ENCODE measurements around the gene RWDD4. TPM values are rescaled to one million over a fixed set of nuclear protein-coding genes. Genes with fewer than 3 reads are reported as not detected.

Gene RWDD4
- total RNA-seq, 1 experiment from 2014 or later: 15.3 TPM

DNA sequence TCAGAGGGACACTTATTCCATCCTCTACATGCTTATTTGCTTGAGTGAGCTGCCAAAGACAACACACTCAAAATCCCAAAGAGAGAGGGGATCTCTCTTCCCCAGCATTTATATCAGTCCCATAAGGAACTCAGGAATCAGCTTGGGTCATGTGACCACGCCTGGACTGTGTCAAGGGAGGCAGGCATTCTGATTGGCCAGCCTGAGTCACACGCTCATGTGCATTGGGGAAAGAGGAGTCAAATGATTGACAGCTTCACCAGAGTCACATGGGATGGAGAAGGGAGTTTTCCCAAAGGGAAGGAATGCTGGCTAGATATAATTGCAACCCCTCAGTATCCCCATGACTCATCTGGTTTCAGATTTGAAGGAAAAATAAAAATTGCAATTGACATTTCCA, 49.0 kb downstream of the RWDD4 start:
- Mint-ChIP-seq H3K36me3 (ENCODE audit: insufficient read depth, unreplicated experiment) (no peaks in the 10 kb centered on the region), H3K4me3 (ENCODE audit: unreplicated experiment) (no peak overlapping the region), H3K9me3 (ENCODE audit: unreplicated experiment) (no peaks in the 10 kb centered on the region), H3K27me3 (ENCODE audit: insufficient read depth, unreplicated experiment) (no peaks in the 10 kb centered on the region), H3K4me1 (ENCODE audit: low read depth, unreplicated experiment) (peaks cover 9% of the 10 kb centered on the region), H3K27ac (ENCODE audit: unreplicated experiment) (no peak overlapping the region)
- CTCF ChIA-PET: interaction anchor here (1.2 kb wide), 1 partner anchor 9 kb away, joined by 3 read pairs; no protein-coding TSS in a partner anchor
- no peaks in the 10 kb centered on the region for H3K27me3 ChIP-seq (replicated peaks; ENCODE audit: control insufficient read depth, insufficient read depth, low read length)
- intact Hi-C loops (cut with micrococcal nuclease; ENCODE audit: unreplicated experiment): no loop called here
- no TSS peak for BruUV-seq (replicated peaks)
- no peak overlapping the region for H3K4me3 ChIP-seq (ENCODE audit: low read depth, low read length)
- no peaks in the 10 kb centered on the region for H3K9me3 ChIP-seq
- no peaks in the 10 kb centered on the region; the same call in 1 of the 2 replicates for H3K4me1 ChIP-seq
- peak in 1 of 2 experiments; percentile 57 for DNase-seq
- TF ChIP-seq, protein P1, sequence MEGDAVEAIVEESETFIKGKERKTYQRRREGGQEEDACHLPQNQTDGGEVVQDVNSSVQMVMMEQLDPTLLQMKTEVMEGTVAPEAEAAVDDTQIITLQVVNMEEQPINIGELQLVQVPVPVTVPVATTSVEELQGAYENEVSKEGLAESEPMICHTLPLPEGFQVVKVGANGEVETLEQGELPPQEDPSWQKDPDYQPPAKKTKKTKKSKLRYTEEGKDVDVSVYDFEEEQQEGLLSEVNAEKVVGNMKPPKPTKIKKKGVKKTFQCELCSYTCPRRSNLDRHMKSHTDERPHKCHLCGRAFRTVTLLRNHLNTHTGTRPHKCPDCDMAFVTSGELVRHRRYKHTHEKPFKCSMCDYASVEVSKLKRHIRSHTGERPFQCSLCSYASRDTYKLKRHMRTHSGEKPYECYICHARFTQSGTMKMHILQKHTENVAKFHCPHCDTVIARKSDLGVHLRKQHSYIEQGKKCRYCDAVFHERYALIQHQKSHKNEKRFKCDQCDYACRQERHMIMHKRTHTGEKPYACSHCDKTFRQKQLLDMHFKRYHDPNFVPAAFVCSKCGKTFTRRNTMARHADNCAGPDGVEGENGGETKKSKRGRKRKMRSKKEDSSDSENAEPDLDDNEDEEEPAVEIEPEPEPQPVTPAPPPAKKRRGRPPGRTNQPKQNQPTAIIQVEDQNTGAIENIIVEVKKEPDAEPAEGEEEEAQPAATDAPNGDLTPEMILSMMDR (IDR thresholded peaks at IDR 0.05; ENCODE audit: insufficient read depth in 1 of 2, low read depth in 1 of 2, low read length in 1 of 2, severe bottlenecking in 1 of 2, unreplicated experiment in 1 of 2): no peak
- POLR2A ChIA-PET: no interaction called here
- no peaks in the 10 kb centered on the region for H3K36me3 ChIP-seq (ENCODE audit: control insufficient read depth, insufficient read depth, low read length)

DNA sequence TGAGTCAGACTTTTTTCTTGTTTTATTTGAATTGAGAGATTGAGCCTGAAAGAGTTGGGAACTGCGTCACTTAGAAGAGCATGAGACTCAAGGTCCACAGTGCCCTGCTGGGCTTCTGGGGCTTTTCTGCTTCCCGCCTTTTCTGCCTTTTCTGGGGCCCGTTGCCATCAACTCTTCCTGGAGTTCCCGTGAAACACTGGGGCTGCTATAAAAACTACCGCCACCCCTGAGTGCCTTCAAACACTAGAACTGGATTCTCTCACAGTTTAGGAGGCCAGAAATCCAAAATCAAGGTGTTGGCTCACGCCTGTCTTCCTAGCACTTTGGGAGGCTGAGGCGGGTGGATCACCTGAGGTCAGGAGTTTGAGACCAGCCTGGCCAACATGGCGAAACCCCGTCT, 49.8 kb downstream of the RWDD4 start:
- peaks cover 9% of the 10 kb centered on the region for H3K4me1 Mint-ChIP-seq (ENCODE audit: low read depth, unreplicated experiment)
- ChIA-PET POLR2A (no interaction called here), CTCF (no interaction called here)
- no peaks in the 10 kb centered on the region for H3K27me3 Mint-ChIP-seq (ENCODE audit: insufficient read depth, unreplicated experiment)
- H3K4me3 Mint-ChIP-seq (ENCODE audit: unreplicated experiment): no peak overlapping the region
- intact Hi-C loops (cut with micrococcal nuclease; ENCODE audit: unreplicated experiment): no loop called here
- Histone ChIP-seq H3K36me3 (ENCODE audit: control insufficient read depth, insufficient read depth, low read length) (no peaks in the 10 kb centered on the region), H3K4me3 (ENCODE audit: low read depth, low read length) (no peak overlapping the region), H3K4me1 (no peaks in the 10 kb centered on the region; the same call in 1 of the 2 replicates), H3K27me3 (replicated peaks; ENCODE audit: control insufficient read depth, insufficient read depth, low read length) (no peaks in the 10 kb centered on the region), H3K9me3 (no peaks in the 10 kb centered on the region)
- no TSS peak for BruUV-seq (replicated peaks)
- no peak for DNase-seq
- TF ChIP-seq, protein P1 (IDR thresholded peaks at IDR 0.05; ENCODE audit: insufficient read depth in 1 of 2, low read depth in 1 of 2, low read length in 1 of 2, severe bottlenecking in 1 of 2, unreplicated experiment in 1 of 2): no peak
- no peaks in the 10 kb centered on the region for H3K9me3 Mint-ChIP-seq (ENCODE audit: unreplicated experiment)
- H3K27ac Mint-ChIP-seq (ENCODE audit: unreplicated experiment): no peak overlapping the region
- H3K36me3 Mint-ChIP-seq (ENCODE audit: insufficient read depth, unreplicated experiment): no peaks in the 10 kb centered on the region

DNA sequence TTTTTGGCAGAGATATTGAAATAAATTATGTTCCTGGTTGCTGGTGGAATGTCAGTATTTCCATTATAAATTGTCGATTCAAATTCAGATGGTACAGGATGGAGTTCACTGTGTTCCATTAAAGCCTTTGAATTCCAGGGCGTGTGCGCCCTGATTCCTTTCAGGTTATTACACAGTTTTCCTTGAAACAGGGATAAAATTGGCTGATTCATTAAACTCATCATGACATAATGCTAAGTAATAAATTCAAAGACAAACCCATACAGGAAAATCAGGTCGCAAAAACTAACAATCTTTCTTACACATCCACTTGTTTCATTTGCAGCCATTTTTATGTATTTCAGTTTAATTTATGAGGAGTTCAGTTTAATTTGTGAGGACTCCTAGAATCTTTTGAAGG, 51.1 kb downstream of the RWDD4 start:
- Histone ChIP-seq H3K27me3 (replicated peaks; ENCODE audit: control insufficient read depth, insufficient read depth, low read length) (no peaks in the 10 kb centered on the region), H3K36me3 (ENCODE audit: control insufficient read depth, insufficient read depth, low read length) (no peaks in the 10 kb centered on the region), H3K4me3 (ENCODE audit: low read depth, low read length) (no peak overlapping the region), H3K9me3 (no peaks in the 10 kb centered on the region), H3K4me1 (no peaks in the 10 kb centered on the region; the same call in 1 of the 2 replicates)
- ChIA-PET POLR2A (no interaction called here), CTCF (no interaction called here)
- no TSS peak for BruUV-seq (replicated peaks)
- Mint-ChIP-seq H3K27ac (ENCODE audit: unreplicated experiment) (no peak overlapping the region), H3K4me1 (ENCODE audit: low read depth, unreplicated experiment) (peaks cover 9% of the 10 kb centered on the region), H3K27me3 (ENCODE audit: insufficient read depth, unreplicated experiment) (no peaks in the 10 kb centered on the region), H3K9me3 (ENCODE audit: unreplicated experiment) (no peaks in the 10 kb centered on the region), H3K36me3 (ENCODE audit: insufficient read depth, unreplicated experiment) (no peaks in the 10 kb centered on the region), H3K4me3 (ENCODE audit: unreplicated experiment) (no peak overlapping the region)
- intact Hi-C loops (cut with micrococcal nuclease; ENCODE audit: unreplicated experiment): no loop called here
- TF ChIP-seq, protein P1 (IDR thresholded peaks at IDR 0.05; ENCODE audit: insufficient read depth in 1 of 2, low read depth in 1 of 2, low read length in 1 of 2, severe bottlenecking in 1 of 2, unreplicated experiment in 1 of 2): no peak
- no peak for DNase-seq
